ENCODE data around the gene SLC4A8. TPM values are rescaled to one million over a fixed set of nuclear protein-coding genes. Genes with fewer than 3 reads are reported as not detected.

SLC4A8 gene
- total RNA-seq, 2 donors from 2014 or later: 0.50 to 10.5 TPM

DNA sequence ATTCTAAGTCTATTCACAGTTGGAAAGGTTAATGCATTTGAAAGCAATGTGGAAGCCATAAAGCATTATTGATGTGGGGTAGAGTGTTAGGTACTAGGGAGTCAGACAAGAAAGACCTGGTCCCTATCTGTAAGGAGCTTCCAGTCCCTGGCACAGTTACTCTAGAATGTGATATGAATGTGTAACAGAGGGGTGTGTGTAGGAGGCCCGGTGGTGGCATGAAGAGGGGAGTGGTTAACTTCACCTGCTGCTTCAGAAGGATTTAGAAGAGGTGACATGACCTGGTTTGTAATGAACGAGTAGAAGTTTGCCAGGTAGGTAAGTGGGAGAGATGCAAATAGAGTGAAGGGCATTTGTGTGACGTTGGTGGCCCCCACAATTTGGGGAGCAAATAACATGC is 18.3 kb upstream of the SLC4A8 start:
- H3K4me3 ChIP-seq: no peak overlapping the region
- H3K9me3 ChIP-seq: no peaks in the 10 kb centered on the region
- no peaks in the 10 kb centered on the region for H3K4me1 ChIP-seq (replicated peaks)
- H3K27me3 ChIP-seq (replicated peaks; ENCODE audit: insufficient read depth): no peaks in the 10 kb centered on the region
- H3K36me3 ChIP-seq: no peaks in the 10 kb centered on the region
- intact Hi-C loops (cut with DNase I): no loop called here
- WGBS: 74% methylated on average over 3 of the region's 3 CpGs
- DNase-seq (ENCODE audit: low spot score): no peak
- TF ChIP-seq POLR2AphosphoS5 (IDR thresholded peaks at IDR 0.05) (no peak), POLR2A (IDR thresholded peaks at IDR 0.05) (no peak)
- TF ChIP-seq, protein P1, sequence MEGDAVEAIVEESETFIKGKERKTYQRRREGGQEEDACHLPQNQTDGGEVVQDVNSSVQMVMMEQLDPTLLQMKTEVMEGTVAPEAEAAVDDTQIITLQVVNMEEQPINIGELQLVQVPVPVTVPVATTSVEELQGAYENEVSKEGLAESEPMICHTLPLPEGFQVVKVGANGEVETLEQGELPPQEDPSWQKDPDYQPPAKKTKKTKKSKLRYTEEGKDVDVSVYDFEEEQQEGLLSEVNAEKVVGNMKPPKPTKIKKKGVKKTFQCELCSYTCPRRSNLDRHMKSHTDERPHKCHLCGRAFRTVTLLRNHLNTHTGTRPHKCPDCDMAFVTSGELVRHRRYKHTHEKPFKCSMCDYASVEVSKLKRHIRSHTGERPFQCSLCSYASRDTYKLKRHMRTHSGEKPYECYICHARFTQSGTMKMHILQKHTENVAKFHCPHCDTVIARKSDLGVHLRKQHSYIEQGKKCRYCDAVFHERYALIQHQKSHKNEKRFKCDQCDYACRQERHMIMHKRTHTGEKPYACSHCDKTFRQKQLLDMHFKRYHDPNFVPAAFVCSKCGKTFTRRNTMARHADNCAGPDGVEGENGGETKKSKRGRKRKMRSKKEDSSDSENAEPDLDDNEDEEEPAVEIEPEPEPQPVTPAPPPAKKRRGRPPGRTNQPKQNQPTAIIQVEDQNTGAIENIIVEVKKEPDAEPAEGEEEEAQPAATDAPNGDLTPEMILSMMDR (IDR thresholded peaks at IDR 0.05): no peak
- no peak overlapping the region for H3K27ac ChIP-seq

DNA sequence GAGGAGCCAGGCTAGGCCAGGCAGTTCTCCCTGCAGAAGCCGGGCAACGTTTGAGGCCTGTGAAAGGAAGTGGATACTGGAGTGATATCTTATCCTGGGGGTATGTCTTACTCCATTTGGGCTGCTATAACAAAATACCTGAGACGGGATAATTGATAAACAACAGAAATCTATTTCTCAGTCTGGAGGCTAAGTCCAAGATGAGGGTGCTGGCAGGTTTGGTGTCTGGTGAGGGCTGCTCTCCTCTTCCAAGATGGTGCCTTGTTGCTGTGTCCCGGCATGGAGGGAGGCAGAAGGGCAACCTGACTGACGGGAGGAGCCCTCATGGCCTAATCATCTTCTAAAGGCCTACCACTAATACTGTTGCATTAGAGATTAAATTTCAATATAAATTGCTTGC is 17.8 kb upstream of the SLC4A8 start:
- Histone ChIP-seq H3K27ac (no peak overlapping the region), H3K36me3 (no peaks in the 10 kb centered on the region), H3K27me3 (replicated peaks; ENCODE audit: insufficient read depth) (no peaks in the 10 kb centered on the region), H3K4me1 (replicated peaks) (no peaks in the 10 kb centered on the region), H3K4me3 (no peak overlapping the region), H3K9me3 (no peaks in the 10 kb centered on the region)
- no peak for DNase-seq (ENCODE audit: low spot score)
- TF ChIP-seq POLR2A (IDR thresholded peaks at IDR 0.05) (no peak), POLR2AphosphoS5 (IDR thresholded peaks at IDR 0.05) (no peak)
- TF ChIP-seq, protein P1 (IDR thresholded peaks at IDR 0.05): no peak
- 89% methylated on average over 5 of the region's 5 CpGs for WGBS
- intact Hi-C loops (cut with DNase I): no loop called here

DNA sequence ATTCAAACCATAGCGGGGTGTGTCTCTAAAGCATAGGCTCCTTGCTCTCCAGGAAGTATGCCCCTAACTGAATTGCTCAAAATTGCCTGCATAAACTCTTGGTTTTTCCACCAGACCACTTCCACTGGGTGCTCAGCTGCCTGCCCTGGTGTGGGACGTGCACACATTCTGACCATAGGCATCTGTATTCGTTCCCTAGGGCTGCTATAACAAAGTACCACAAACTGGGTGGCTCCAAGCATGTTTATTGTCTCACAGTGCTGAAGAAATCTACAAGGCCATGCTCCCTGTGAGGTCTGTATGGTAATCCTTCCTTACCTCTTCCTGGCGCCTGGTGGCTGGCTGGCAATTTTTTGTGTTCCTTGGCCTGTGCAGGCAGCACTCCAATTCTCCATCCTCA is 17.0 kb upstream of the SLC4A8 start:
- Histone ChIP-seq H3K4me1 (replicated peaks) (no peaks in the 10 kb centered on the region), H3K36me3 (no peaks in the 10 kb centered on the region), H3K4me3 (no peak overlapping the region), H3K9me3 (no peaks in the 10 kb centered on the region), H3K27ac (no peak overlapping the region), H3K27me3 (replicated peaks; ENCODE audit: insufficient read depth) (no peaks in the 10 kb centered on the region)
- DNase-seq (ENCODE audit: low spot score): no peak
- no peak for TF ChIP-seq POLR2AphosphoS5 (IDR thresholded peaks at IDR 0.05)
- TF ChIP-seq POLR2A (IDR thresholded peaks at IDR 0.05): no peak
- TF ChIP-seq, protein P1 (IDR thresholded peaks at IDR 0.05): no peak
- WGBS: 71% methylated on average over 4 of the region's 4 CpGs
- intact Hi-C loops (cut with DNase I): no loop called here

DNA sequence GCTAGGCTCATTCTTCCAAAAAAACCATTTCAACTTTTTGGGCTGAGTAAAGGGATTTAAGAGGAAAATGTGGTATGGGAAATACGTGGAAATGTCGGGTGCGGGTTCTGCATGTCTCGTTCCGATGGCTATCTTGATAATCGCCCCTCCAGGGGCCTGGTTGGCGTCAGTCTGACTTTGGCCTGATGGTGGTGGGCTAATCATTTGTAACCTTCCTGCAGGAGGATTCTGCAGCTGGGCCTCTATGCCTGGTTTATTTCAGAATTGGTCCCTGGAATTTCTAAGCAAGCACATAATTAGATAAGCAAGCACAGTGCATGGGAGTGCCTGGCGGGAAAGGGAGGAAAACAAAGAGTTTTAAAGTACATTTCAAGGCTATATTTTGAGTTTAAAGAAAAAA is 14.8 kb upstream of the SLC4A8 start:
- 75% methylated on average over 8 of the region's 8 CpGs for WGBS
- no peaks in the 10 kb centered on the region for H3K27me3 ChIP-seq (replicated peaks; ENCODE audit: insufficient read depth)
- TF ChIP-seq POLR2A (IDR thresholded peaks at IDR 0.05) (no peak), POLR2AphosphoS5 (IDR thresholded peaks at IDR 0.05) (no peak)
- TF ChIP-seq, protein P1 (IDR thresholded peaks at IDR 0.05): no peak
- H3K4me1 ChIP-seq (replicated peaks): no peaks in the 10 kb centered on the region
- H3K36me3 ChIP-seq: no peaks in the 10 kb centered on the region
- intact Hi-C loops (cut with DNase I): no loop called here
- DNase-seq (ENCODE audit: low spot score): no peak
- no peaks in the 10 kb centered on the region for H3K9me3 ChIP-seq
- no peak overlapping the region for H3K4me3 ChIP-seq
- no peak overlapping the region for H3K27ac ChIP-seq

DNA sequence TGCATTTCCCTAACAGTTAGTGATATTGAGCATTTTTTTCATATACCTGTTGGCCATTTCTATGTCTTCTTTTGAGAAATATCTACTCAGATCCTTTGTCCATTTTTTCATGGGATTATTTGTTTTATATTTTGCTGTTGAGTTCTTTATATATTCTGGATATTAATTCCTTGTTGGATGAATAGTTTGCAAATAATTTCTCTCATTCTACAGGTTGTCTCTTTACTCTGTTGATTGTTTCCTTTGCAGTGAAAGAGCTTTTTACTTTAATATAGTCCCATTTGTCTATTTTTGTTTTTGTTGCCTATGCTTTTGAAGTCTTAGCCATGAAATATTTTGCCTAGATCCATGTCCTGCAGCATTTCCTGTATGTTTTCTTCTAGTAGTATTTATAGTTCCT is 11.5 kb upstream of the SLC4A8 start:
- no peak for TF ChIP-seq POLR2A (IDR thresholded peaks at IDR 0.05)
- no peak for TF ChIP-seq POLR2AphosphoS5 (IDR thresholded peaks at IDR 0.05)
- TF ChIP-seq, protein P1 (IDR thresholded peaks at IDR 0.05): no peak
- H3K4me1 ChIP-seq (replicated peaks): no peaks in the 10 kb centered on the region
- intact Hi-C loops (cut with DNase I): no loop called here
- no peaks in the 10 kb centered on the region for H3K36me3 ChIP-seq
- DNase-seq (ENCODE audit: low spot score): no peak
- no peaks in the 10 kb centered on the region for H3K27me3 ChIP-seq (replicated peaks; ENCODE audit: insufficient read depth)
- no peaks in the 10 kb centered on the region for H3K9me3 ChIP-seq
- no peak overlapping the region for H3K4me3 ChIP-seq
- H3K27ac ChIP-seq: no peak overlapping the region
